ENCODE measurements around the gene ALK. TPM values are rescaled to one million over a fixed set of nuclear protein-coding genes. Genes with fewer than 3 reads are reported as not detected.

ALK gene
- total RNA-seq, 1 donor from 2014 or later = 0.52 TPM

- H3K27ac ChIP-seq (ENCODE audit: low read depth, low read length) = no peak overlapping the region
- H3K4me1 ChIP-seq (ENCODE audit: control insufficient read depth in 3 of 3, insufficient read depth in 3 of 3, low read length in 3 of 3) = no peaks in the 10 kb centered on the region
- H3K36me3 ChIP-seq (ENCODE audit: control insufficient read depth in 3 of 3, insufficient read depth in 3 of 3, low read length in 3 of 3) = no peaks in the 10 kb centered on the region
- no peak overlapping the region for H3K4me3 ChIP-seq (ENCODE audit: low read length in 3 of 3)
- H3K27me3 ChIP-seq (ENCODE audit: control insufficient read depth in 3 of 3, insufficient read depth in 3 of 3, low read length in 3 of 3) = peaks cover 0 to 13% (median 3%) of the 10 kb centered on the region in 3 donors
- no peaks in the 10 kb centered on the region for H3K9me3 ChIP-seq (ENCODE audit: control insufficient read depth in 3 of 3, low read length in 3 of 3)
- H3K9ac ChIP-seq (ENCODE audit: low read depth in 1 of 3, low read length in 3 of 3) = no peak overlapping the region
Measured at GRCh38 chr2:29349316-29350030, 571.9 kb downstream of the ALK start.

- no peaks in the 10 kb centered on the region for H3K4me1 ChIP-seq (ENCODE audit: control insufficient read depth in 3 of 3, insufficient read depth in 3 of 3, low read length in 3 of 3)
- no peaks in the 10 kb centered on the region for H3K36me3 ChIP-seq (ENCODE audit: control insufficient read depth in 3 of 3, insufficient read depth in 3 of 3, low read length in 3 of 3)
- H3K27me3 ChIP-seq (ENCODE audit: control insufficient read depth in 3 of 3, insufficient read depth in 3 of 3, low read length in 3 of 3) = peaks cover 0 to 13% (median 3%) of the 10 kb centered on the region in 3 donors
- H3K4me3 ChIP-seq (ENCODE audit: low read length in 3 of 3) = no peak overlapping the region
- no peak overlapping the region for H3K9ac ChIP-seq (ENCODE audit: low read depth in 1 of 3, low read length in 3 of 3)
- no peaks in the 10 kb centered on the region for H3K9me3 ChIP-seq (ENCODE audit: control insufficient read depth in 3 of 3, low read length in 3 of 3)
- H3K27ac ChIP-seq (ENCODE audit: low read depth, low read length) = no peak overlapping the region
Measured at GRCh38 chr2:29347774-29348461, 573.5 kb downstream of the ALK start.

GRCh38 chr2:29345236-29345635 is 576.1 kb downstream of the ALK start:
- no peak overlapping the region for H3K4me3 ChIP-seq (ENCODE audit: low read length in 3 of 3)
- H3K36me3 ChIP-seq (ENCODE audit: control insufficient read depth in 3 of 3, insufficient read depth in 3 of 3, low read length in 3 of 3) = no peaks in the 10 kb centered on the region
- no peak overlapping the region for H3K27ac ChIP-seq (ENCODE audit: low read depth, low read length)
- H3K4me1 ChIP-seq (ENCODE audit: control insufficient read depth in 3 of 3, insufficient read depth in 3 of 3, low read length in 3 of 3) = no peaks in the 10 kb centered on the region
- H3K9me3 ChIP-seq (ENCODE audit: control insufficient read depth in 3 of 3, low read length in 3 of 3) = no peaks in the 10 kb centered on the region
- H3K9ac ChIP-seq (ENCODE audit: low read depth in 1 of 3, low read length in 3 of 3) = no peak overlapping the region
- peaks cover 0 to 13% (median 3%) of the 10 kb centered on the region in 3 donors for H3K27me3 ChIP-seq (ENCODE audit: control insufficient read depth in 3 of 3, insufficient read depth in 3 of 3, low read length in 3 of 3)

GRCh38 chr2:29343830-29344229 is 577.6 kb downstream of the ALK start:
- Histone ChIP-seq H3K27me3 (ENCODE audit: control insufficient read depth in 3 of 3, insufficient read depth in 3 of 3, low read length in 3 of 3) (peaks cover 0 to 9% (median 3%) of the 10 kb centered on the region in 3 donors), H3K9ac (ENCODE audit: low read depth in 1 of 3, low read length in 3 of 3) (no peak overlapping the region), H3K27ac (ENCODE audit: low read depth, low read length) (no peak overlapping the region), H3K4me1 (ENCODE audit: control insufficient read depth in 3 of 3, insufficient read depth in 3 of 3, low read length in 3 of 3) (no peaks in the 10 kb centered on the region), H3K4me3 (ENCODE audit: low read length in 3 of 3) (no peak overlapping the region), H3K9me3 (ENCODE audit: control insufficient read depth in 3 of 3, low read length in 3 of 3) (no peaks in the 10 kb centered on the region), H3K36me3 (ENCODE audit: control insufficient read depth in 3 of 3, insufficient read depth in 3 of 3, low read length in 3 of 3) (no peaks in the 10 kb centered on the region)

- Histone ChIP-seq H3K9ac (ENCODE audit: low read depth in 1 of 3, low read length in 3 of 3) (no peak overlapping the region), H3K27me3 (ENCODE audit: control insufficient read depth in 3 of 3, insufficient read depth in 3 of 3, low read length in 3 of 3) (no peaks in the 10 kb centered on the region), H3K36me3 (ENCODE audit: control insufficient read depth in 3 of 3, insufficient read depth in 3 of 3, low read length in 3 of 3) (no peaks in the 10 kb centered on the region), H3K27ac (ENCODE audit: low read depth, low read length) (no peak overlapping the region), H3K9me3 (ENCODE audit: control insufficient read depth in 3 of 3, low read length in 3 of 3) (no peaks in the 10 kb centered on the region), H3K4me1 (ENCODE audit: control insufficient read depth in 3 of 3, insufficient read depth in 3 of 3, low read length in 3 of 3) (no peaks in the 10 kb centered on the region), H3K4me3 (ENCODE audit: low read length in 3 of 3) (no peak overlapping the region)
Measured at GRCh38 chr2:29336341-29337241, 584.8 kb downstream of the ALK start.

- Histone ChIP-seq H3K36me3 (ENCODE audit: control insufficient read depth in 3 of 3, insufficient read depth in 3 of 3, low read length in 3 of 3) (no peaks in the 10 kb centered on the region), H3K9me3 (ENCODE audit: control insufficient read depth in 3 of 3, low read length in 3 of 3) (no peaks in the 10 kb centered on the region), H3K9ac (ENCODE audit: low read depth in 1 of 3, low read length in 3 of 3) (no peak overlapping the region), H3K4me3 (ENCODE audit: low read length in 3 of 3) (no peak overlapping the region), H3K27me3 (ENCODE audit: control insufficient read depth in 3 of 3, insufficient read depth in 3 of 3, low read length in 3 of 3) (no peaks in the 10 kb centered on the region), H3K27ac (ENCODE audit: low read depth, low read length) (no peak overlapping the region), H3K4me1 (ENCODE audit: control insufficient read depth in 3 of 3, insufficient read depth in 3 of 3, low read length in 3 of 3) (no peaks in the 10 kb centered on the region)
Measured at GRCh38 chr2:29335396-29335795, 586.0 kb downstream of the ALK start.

GRCh38 chr2:29334706-29335105 is 586.7 kb downstream of the ALK start:
- Histone ChIP-seq H3K36me3 (ENCODE audit: control insufficient read depth in 3 of 3, insufficient read depth in 3 of 3, low read length in 3 of 3) (no peaks in the 10 kb centered on the region), H3K4me3 (ENCODE audit: low read length in 3 of 3) (no peak overlapping the region), H3K27ac (ENCODE audit: low read depth, low read length) (no peak overlapping the region), H3K9ac (ENCODE audit: low read depth in 1 of 3, low read length in 3 of 3) (no peak overlapping the region), H3K27me3 (ENCODE audit: control insufficient read depth in 3 of 3, insufficient read depth in 3 of 3, low read length in 3 of 3) (no peaks in the 10 kb centered on the region), H3K9me3 (ENCODE audit: control insufficient read depth in 3 of 3, low read length in 3 of 3) (no peaks in the 10 kb centered on the region), H3K4me1 (ENCODE audit: control insufficient read depth in 3 of 3, insufficient read depth in 3 of 3, low read length in 3 of 3) (no peaks in the 10 kb centered on the region)

GRCh38 chr2:29332540-29332939 is 588.8 kb downstream of the ALK start:
- H3K36me3 ChIP-seq (ENCODE audit: control insufficient read depth in 3 of 3, insufficient read depth in 3 of 3, low read length in 3 of 3) = no peaks in the 10 kb centered on the region
- H3K4me1 ChIP-seq (ENCODE audit: control insufficient read depth in 3 of 3, insufficient read depth in 3 of 3, low read length in 3 of 3) = no peaks in the 10 kb centered on the region
- H3K27ac ChIP-seq (ENCODE audit: low read depth, low read length) = no peak overlapping the region
- no peaks in the 10 kb centered on the region for H3K9me3 ChIP-seq (ENCODE audit: control insufficient read depth in 3 of 3, low read length in 3 of 3)
- H3K4me3 ChIP-seq (ENCODE audit: low read length in 3 of 3) = no peak overlapping the region
- no peaks in the 10 kb centered on the region for H3K27me3 ChIP-seq (ENCODE audit: control insufficient read depth in 3 of 3, insufficient read depth in 3 of 3, low read length in 3 of 3)
- H3K9ac ChIP-seq (ENCODE audit: low read depth in 1 of 3, low read length in 3 of 3) = no peak overlapping the region

- no peak overlapping the region for H3K9ac ChIP-seq (ENCODE audit: low read depth in 1 of 3, low read length in 3 of 3)
- no peak overlapping the region for H3K27ac ChIP-seq (ENCODE audit: low read depth, low read length)
- no peaks in the 10 kb centered on the region for H3K27me3 ChIP-seq (ENCODE audit: control insufficient read depth in 3 of 3, insufficient read depth in 3 of 3, low read length in 3 of 3)
- H3K9me3 ChIP-seq (ENCODE audit: control insufficient read depth in 3 of 3, low read length in 3 of 3) = no peaks in the 10 kb centered on the region
- no peaks in the 10 kb centered on the region for H3K36me3 ChIP-seq (ENCODE audit: control insufficient read depth in 3 of 3, insufficient read depth in 3 of 3, low read length in 3 of 3)
- H3K4me3 ChIP-seq (ENCODE audit: low read length in 3 of 3) = no peak overlapping the region
- no peaks in the 10 kb centered on the region for H3K4me1 ChIP-seq (ENCODE audit: control insufficient read depth in 3 of 3, insufficient read depth in 3 of 3, low read length in 3 of 3)
Measured at GRCh38 chr2:29329899-29330298, 591.5 kb downstream of the ALK start.

GRCh38 chr2:29326926-29327325 is 594.5 kb downstream of the ALK start:
- Histone ChIP-seq H3K27me3 (ENCODE audit: control insufficient read depth in 3 of 3, insufficient read depth in 3 of 3, low read length in 3 of 3) (peaks cover 0 to 7% (median 0%) of the 10 kb centered on the region in 3 donors), H3K9ac (ENCODE audit: low read depth in 1 of 3, low read length in 3 of 3) (no peak overlapping the region)

More at GRCh38 chr2:29326926-29327325, 594.5 kb downstream of the ALK start:
- Histone ChIP-seq H3K27ac (ENCODE audit: low read depth, low read length) (no peak overlapping the region), H3K9me3 (ENCODE audit: control insufficient read depth in 3 of 3, low read length in 3 of 3) (no peaks in the 10 kb centered on the region), H3K4me3 (ENCODE audit: low read length in 3 of 3) (no peak overlapping the region), H3K4me1 (ENCODE audit: control insufficient read depth in 3 of 3, insufficient read depth in 3 of 3, low read length in 3 of 3) (no peaks in the 10 kb centered on the region), H3K36me3 (ENCODE audit: control insufficient read depth in 3 of 3, insufficient read depth in 3 of 3, low read length in 3 of 3) (no peaks in the 10 kb centered on the region)

Measured in skeletal muscle tissue (tissue), 4 donors.